WTC11 (cell line): Measurements from ENCODE around the gene PSMD11. TPM values are rescaled to one million over a fixed set of nuclear protein-coding genes. Genes with fewer than 3 reads are reported as not detected.

ENCODE experiments used
- ARID4B ChIP-seq: sonication (generic); formaldehyde crosslinking; IDR thresholded peaks from 2 replicates; pipeline ENCODE4 v1.8.0; 2023; ENCODE audit warnings: missing genetic modification reagents, mild to moderate bottlenecking, borderline replicate concordance
- ATF1 ChIP-seq: sonication (generic); formaldehyde crosslinking; IDR thresholded peaks from 2 replicates; pipeline ENCODE4 v1.8.1; 2023; ENCODE audit warnings: mild to moderate bottlenecking, moderate library complexity, missing genetic modification reagents
- E2F4 ChIP-seq: sonication (generic); formaldehyde crosslinking; IDR thresholded peaks from 2 replicates; pipeline ENCODE4 v1.8.1; 2022; ENCODE audit warnings: low read depth, mild to moderate bottlenecking, moderate library complexity, missing genetic modification reagents, borderline replicate concordance
- ELF4 ChIP-seq: sonication (generic); formaldehyde crosslinking; IDR thresholded peaks from 2 replicates; pipeline ENCODE4 v1.8.1; 2022; ENCODE audit warnings: low read depth, mild to moderate bottlenecking, moderate library complexity, missing genetic modification reagents
- FOXK1 ChIP-seq: sonication (generic); formaldehyde crosslinking; IDR thresholded peaks from 2 replicates; pipeline ENCODE4 v1.8.0; 2022; ENCODE audit warnings: mild to moderate bottlenecking, moderate library complexity, missing genetic modification reagents
- IRF2 ChIP-seq: sonication (generic); formaldehyde crosslinking; IDR thresholded peaks from 2 replicates; pipeline ENCODE4 v1.8.0; 2022; ENCODE audit warnings: low read depth, missing genetic modification reagents, borderline replicate concordance
- MAX ChIP-seq: sonication (generic); formaldehyde crosslinking; IDR thresholded peaks from 2 replicates; pipeline ENCODE4 v1.8.0; 2022; ENCODE audit warnings: mild to moderate bottlenecking, missing genetic modification reagents
- ZNF232 ChIP-seq: sonication (generic); formaldehyde crosslinking; IDR thresholded peaks from 2 replicates; pipeline ENCODE4 v1.8.0; 2022; ENCODE audit warnings: mild to moderate bottlenecking, missing genetic modification reagents
- total RNA-seq: library from RNA; stranded (reverse); gene quantifications from 3 replicates; pipeline ENCODE4 v1.2.3, GENCODE V29; 2021
- TF ChIP-seq, protein P1 (sequence below): sonication (generic); formaldehyde crosslinking; IDR thresholded peaks from 2 replicates; pipeline ENCODE4 v1.8.1; 2022; ENCODE audit warnings: missing genetic modification reagents, borderline replicate concordance
- TF ChIP-seq, protein P2 (sequence below): fragments of 250-450 bp; sonication (Bioruptor Pico); IDR thresholded peaks from 2 replicates; pipeline ENCODE4 v1.8.0; 2021; ENCODE audit warnings: mild to moderate bottlenecking
- TF ChIP-seq, protein P3 (sequence below): sonication (generic); formaldehyde crosslinking; IDR thresholded peaks from 2 replicates; pipeline ENCODE4 v1.8.0; 2022; ENCODE audit warnings: mild to moderate bottlenecking, missing genetic modification reagents
- TF ChIP-seq, protein P4 (sequence below): sonication (generic); formaldehyde crosslinking; IDR thresholded peaks from 2 replicates; pipeline ENCODE4 v1.8.0; 2022; ENCODE audit warnings: mild to moderate bottlenecking, missing genetic modification reagents
- TF ChIP-seq, protein P5 (sequence below): sonication (generic); formaldehyde crosslinking; IDR thresholded peaks from 2 replicates; pipeline ENCODE4 v1.8.1; 2022; ENCODE audit warnings: mild to moderate bottlenecking, moderate library complexity, missing genetic modification reagents

The PSMD11 gene
- total RNA-seq, 1 experiment from 2014 or later: 155 TPM

DNA sequence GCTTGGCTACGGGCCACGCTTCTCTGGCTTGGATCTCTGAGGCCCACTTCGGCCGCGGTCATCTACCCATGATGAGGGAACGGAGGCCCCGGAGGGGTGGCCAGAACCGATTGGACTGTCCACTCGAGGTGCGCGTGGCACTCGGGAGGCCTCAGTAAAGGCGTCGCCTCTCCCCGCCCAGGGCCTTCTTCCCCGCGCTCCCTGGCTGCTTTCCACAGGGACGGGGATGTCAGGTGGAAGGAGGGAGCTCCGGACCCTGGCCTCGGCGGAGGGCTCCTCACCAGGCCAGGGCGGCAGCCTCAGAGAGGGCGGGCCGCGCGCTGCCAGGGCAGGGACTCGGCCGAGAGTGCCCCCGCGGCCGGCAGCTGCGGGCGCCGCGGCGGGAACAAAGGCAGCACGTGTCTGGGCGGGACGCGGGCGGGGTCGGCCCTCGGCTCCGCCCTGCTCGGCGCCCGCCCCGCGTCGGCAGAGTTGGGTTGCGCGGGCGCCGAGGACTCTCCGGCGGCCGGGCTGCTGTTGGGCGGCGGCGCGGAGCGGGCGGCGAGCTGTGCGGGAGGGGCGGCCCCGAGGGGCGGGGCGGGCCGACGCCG lies 41.9 kb downstream of the PSMD11 start (continued):
- TF ChIP-seq, protein P1, sequence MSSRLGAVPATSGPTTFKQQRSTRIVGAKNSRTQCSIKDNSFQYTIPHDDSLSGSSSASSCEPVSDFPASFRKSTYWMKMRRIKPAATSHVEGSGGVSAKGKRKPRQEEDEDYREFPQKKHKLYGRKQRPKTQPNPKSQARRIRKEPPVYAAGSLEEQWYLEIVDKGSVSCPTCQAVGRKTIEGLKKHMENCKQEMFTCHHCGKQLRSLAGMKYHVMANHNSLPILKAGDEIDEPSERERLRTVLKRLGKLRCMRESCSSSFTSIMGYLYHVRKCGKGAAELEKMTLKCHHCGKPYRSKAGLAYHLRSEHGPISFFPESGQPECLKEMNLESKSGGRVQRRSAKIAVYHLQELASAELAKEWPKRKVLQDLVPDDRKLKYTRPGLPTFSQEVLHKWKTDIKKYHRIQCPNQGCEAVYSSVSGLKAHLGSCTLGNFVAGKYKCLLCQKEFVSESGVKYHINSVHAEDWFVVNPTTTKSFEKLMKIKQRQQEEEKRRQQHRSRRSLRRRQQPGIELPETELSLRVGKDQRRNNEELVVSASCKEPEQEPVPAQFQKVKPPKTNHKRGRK: no peak
- TF ChIP-seq IRF2 (CRISPR knock-in tag) (0 out of 2 replicates have a peak, but pooled peaks have one; percentile 63), FOXK1 (peak; percentile 82), ARID4B (CRISPR knock-in tag) (0 out of 2 replicates have a peak, but pooled peaks have one; percentile 43), ZNF232 (peak; percentile 61; the same call in 1 of the 2 replicates), MAX (CRISPR knock-in tag) (peak; percentile 84; the same call in 1 of the 2 replicates), E2F4 (CRISPR knock-in tag) (peak; percentile 82), ATF1 (CRISPR knock-in tag) (0 out of 2 replicates have a peak, but pooled peaks have one; percentile 65), ELF4 (CRISPR knock-in tag) (0 out of 2 replicates have a peak, but pooled peaks have one; percentile 43)
- TF ChIP-seq, protein P2, sequence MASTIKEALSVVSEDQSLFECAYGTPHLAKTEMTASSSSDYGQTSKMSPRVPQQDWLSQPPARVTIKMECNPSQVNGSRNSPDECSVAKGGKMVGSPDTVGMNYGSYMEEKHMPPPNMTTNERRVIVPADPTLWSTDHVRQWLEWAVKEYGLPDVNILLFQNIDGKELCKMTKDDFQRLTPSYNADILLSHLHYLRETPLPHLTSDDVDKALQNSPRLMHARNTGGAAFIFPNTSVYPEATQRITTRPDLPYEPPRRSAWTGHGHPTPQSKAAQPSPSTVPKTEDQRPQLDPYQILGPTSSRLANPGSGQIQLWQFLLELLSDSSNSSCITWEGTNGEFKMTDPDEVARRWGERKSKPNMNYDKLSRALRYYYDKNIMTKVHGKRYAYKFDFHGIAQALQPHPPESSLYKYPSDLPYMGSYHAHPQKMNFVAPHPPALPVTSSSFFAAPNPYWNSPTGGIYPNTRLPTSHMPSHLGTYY: 0 out of 2 replicates have a peak, but pooled peaks have one; percentile 34
- TF ChIP-seq, protein P3, sequence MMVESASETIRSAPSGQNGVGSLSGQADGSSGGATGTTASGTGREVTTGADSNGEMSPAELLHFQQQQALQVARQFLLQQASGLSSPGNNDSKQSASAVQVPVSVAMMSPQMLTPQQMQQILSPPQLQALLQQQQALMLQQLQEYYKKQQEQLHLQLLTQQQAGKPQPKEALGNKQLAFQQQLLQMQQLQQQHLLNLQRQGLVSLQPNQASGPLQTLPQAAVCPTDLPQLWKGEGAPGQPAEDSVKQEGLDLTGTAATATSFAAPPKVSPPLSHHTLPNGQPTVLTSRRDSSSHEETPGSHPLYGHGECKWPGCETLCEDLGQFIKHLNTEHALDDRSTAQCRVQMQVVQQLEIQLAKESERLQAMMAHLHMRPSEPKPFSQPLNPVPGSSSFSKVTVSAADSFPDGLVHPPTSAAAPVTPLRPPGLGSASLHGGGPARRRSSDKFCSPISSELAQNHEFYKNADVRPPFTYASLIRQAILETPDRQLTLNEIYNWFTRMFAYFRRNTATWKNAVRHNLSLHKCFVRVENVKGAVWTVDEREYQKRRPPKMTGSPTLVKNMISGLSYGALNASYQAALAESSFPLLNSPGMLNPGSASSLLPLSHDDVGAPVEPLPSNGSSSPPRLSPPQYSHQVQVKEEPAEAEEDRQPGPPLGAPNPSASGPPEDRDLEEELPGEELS: no peak
- TF ChIP-seq, protein P4, sequence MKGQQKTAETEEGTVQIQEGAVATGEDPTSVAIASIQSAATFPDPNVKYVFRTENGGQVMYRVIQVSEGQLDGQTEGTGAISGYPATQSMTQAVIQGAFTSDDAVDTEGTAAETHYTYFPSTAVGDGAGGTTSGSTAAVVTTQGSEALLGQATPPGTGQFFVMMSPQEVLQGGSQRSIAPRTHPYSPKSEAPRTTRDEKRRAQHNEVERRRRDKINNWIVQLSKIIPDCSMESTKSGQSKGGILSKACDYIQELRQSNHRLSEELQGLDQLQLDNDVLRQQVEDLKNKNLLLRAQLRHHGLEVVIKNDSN (CRISPR knock-in tag): peak; percentile 62
- TF ChIP-seq, protein P5, sequence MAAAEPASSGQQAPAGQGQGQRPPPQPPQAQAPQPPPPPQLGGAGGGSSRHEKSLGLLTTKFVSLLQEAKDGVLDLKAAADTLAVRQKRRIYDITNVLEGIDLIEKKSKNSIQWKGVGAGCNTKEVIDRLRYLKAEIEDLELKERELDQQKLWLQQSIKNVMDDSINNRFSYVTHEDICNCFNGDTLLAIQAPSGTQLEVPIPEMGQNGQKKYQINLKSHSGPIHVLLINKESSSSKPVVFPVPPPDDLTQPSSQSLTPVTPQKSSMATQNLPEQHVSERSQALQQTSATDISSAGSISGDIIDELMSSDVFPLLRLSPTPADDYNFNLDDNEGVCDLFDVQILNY: peak; percentile 97
